ENCODE results near the gene CSNK1E. TPM values are rescaled to one million over a fixed set of nuclear protein-coding genes. Genes with fewer than 3 reads are reported as not detected.

The CSNK1E gene
- total RNA-seq, 1 experiment from 2014 or later: 129 TPM

DNA sequence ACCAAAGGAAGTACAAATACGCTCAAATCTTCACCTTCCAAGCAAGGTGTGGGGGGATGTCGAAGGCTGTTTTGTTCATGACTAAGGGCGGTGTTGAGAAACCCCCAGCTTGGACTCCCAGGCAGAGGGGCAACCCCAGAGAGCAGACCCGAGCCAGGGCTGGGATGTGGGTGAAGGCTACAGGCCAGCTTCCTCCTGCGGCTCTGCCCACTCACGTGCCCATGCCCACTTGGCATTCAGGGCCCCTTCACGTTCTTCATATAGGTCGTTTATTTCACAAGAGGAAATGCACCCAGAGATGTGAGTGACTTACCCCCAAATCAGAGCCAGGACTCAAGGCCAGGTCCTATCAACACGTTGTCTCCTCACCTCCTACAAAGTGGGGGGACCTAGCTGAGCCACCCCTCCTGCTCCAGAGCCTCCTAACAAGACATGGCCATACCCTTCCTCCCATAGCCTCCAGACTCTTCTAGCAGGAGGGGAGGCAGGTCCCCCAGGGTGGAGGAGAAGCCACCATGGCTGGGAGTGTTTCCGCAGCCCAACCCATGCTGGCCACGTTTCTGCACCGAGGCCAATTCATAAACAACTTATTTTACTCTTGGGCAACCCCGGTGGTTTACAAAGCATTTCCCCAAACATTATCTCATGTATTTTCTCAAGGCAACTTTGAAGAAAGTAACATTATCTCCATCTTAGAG is 66.4 kb downstream of the CSNK1E start:
- Histone ChIP-seq H3K4me3 (ENCODE audit: low read depth, low read length) (no peak overlapping the region), H3K4me1 (no peaks in the 10 kb centered on the region), H3K27me3 (replicated peaks; ENCODE audit: control insufficient read depth, insufficient read depth, low read length) (no peaks in the 10 kb centered on the region), H3K36me3 (ENCODE audit: control insufficient read depth, insufficient read depth, low read length) (no peaks in the 10 kb centered on the region), H3K9me3 (no peaks in the 10 kb centered on the region)
- H3K27ac Mint-ChIP-seq (ENCODE audit: unreplicated experiment): no peak overlapping the region
- DNase-seq: no peak
- POLR2A ChIA-PET: no interaction called here
- intact Hi-C loops (cut with micrococcal nuclease; ENCODE audit: unreplicated experiment): no loop called here
- CTCF ChIA-PET: interaction anchor here (0.8 kb wide), 1 partner anchor 8 kb away, joined by 3 read pairs; no protein-coding TSS in a partner anchor
- BruUV-seq (replicated peaks): no TSS peak
- H3K4me1 Mint-ChIP-seq (ENCODE audit: low read depth, unreplicated experiment): no peaks in the 10 kb centered on the region
- no peaks in the 10 kb centered on the region for H3K36me3 Mint-ChIP-seq (ENCODE audit: insufficient read depth, unreplicated experiment)
- TF ChIP-seq, protein P1, sequence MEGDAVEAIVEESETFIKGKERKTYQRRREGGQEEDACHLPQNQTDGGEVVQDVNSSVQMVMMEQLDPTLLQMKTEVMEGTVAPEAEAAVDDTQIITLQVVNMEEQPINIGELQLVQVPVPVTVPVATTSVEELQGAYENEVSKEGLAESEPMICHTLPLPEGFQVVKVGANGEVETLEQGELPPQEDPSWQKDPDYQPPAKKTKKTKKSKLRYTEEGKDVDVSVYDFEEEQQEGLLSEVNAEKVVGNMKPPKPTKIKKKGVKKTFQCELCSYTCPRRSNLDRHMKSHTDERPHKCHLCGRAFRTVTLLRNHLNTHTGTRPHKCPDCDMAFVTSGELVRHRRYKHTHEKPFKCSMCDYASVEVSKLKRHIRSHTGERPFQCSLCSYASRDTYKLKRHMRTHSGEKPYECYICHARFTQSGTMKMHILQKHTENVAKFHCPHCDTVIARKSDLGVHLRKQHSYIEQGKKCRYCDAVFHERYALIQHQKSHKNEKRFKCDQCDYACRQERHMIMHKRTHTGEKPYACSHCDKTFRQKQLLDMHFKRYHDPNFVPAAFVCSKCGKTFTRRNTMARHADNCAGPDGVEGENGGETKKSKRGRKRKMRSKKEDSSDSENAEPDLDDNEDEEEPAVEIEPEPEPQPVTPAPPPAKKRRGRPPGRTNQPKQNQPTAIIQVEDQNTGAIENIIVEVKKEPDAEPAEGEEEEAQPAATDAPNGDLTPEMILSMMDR (IDR thresholded peaks at IDR 0.05; ENCODE audit: insufficient read depth in 1 of 2, low read depth in 1 of 2, low read length in 1 of 2, severe bottlenecking in 1 of 2, unreplicated experiment in 1 of 2): no peak
- no peaks in the 10 kb centered on the region for H3K9me3 Mint-ChIP-seq (ENCODE audit: unreplicated experiment)
- H3K27me3 Mint-ChIP-seq (ENCODE audit: insufficient read depth, unreplicated experiment): no peaks in the 10 kb centered on the region
- H3K4me3 Mint-ChIP-seq (ENCODE audit: unreplicated experiment): no peak overlapping the region

DNA sequence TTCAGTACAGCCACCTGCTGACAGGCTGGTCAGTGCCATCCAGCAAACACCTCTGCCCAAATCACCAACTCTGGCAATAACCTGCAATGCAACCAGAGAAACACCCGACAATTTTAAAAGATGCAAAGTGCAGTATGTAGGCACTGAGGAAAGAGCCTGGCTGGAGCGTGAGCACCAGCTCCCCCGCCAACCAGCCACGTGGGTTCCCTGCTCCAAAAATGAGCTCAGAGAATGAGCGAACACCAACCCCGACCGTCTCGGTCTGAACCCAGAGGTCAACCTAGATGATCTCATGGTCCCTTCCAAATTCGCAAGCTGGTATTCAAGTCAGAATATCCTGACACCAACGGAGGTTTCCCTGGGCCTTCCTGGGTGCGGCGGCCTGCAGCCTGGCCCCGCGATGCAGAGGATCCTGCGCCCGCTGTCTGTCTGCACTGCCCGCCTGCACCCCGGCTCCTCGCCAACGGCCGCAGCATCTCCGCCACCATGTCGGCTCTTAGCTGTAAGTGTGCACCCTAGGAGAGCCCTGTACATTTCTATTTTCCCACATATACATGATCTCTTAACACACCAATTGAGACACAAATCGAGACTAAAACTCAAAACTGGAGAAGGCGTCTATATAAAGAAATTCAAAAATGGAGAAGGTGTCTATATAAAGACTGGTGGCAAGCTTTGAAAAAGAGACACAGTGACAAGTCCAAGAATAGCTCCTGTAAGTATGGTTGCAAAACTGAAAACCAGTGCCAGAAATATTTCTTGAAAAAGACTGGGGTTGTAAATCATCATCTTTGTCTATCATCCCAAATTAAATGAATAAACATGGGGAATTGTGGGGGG is 67.2 kb downstream of the CSNK1E start:
- POLR2A ChIA-PET: no interaction called here
- CTCF ChIA-PET: interaction anchor here (0.8 kb wide), 1 partner anchor 9 kb away, joined by 3 read pairs; no protein-coding TSS in a partner anchor
- Mint-ChIP-seq H3K27ac (ENCODE audit: unreplicated experiment) (no peak overlapping the region), H3K4me3 (ENCODE audit: unreplicated experiment) (no peak overlapping the region), H3K27me3 (ENCODE audit: insufficient read depth, unreplicated experiment) (no peaks in the 10 kb centered on the region), H3K9me3 (ENCODE audit: unreplicated experiment) (no peaks in the 10 kb centered on the region), H3K4me1 (ENCODE audit: low read depth, unreplicated experiment) (no peaks in the 10 kb centered on the region), H3K36me3 (ENCODE audit: insufficient read depth, unreplicated experiment) (no peaks in the 10 kb centered on the region)
- DNase-seq: no peak
- Histone ChIP-seq H3K4me1 (no peaks in the 10 kb centered on the region), H3K9me3 (no peaks in the 10 kb centered on the region), H3K36me3 (ENCODE audit: control insufficient read depth, insufficient read depth, low read length) (no peaks in the 10 kb centered on the region), H3K4me3 (ENCODE audit: low read depth, low read length) (no peak overlapping the region), H3K27me3 (replicated peaks; ENCODE audit: control insufficient read depth, insufficient read depth, low read length) (no peaks in the 10 kb centered on the region)
- TF ChIP-seq, protein P1 (IDR thresholded peaks at IDR 0.05; ENCODE audit: insufficient read depth in 1 of 2, low read depth in 1 of 2, low read length in 1 of 2, severe bottlenecking in 1 of 2, unreplicated experiment in 1 of 2): no peak
- intact Hi-C loops (cut with micrococcal nuclease; ENCODE audit: unreplicated experiment): no loop called here
- BruUV-seq (replicated peaks): no TSS peak

DNA sequence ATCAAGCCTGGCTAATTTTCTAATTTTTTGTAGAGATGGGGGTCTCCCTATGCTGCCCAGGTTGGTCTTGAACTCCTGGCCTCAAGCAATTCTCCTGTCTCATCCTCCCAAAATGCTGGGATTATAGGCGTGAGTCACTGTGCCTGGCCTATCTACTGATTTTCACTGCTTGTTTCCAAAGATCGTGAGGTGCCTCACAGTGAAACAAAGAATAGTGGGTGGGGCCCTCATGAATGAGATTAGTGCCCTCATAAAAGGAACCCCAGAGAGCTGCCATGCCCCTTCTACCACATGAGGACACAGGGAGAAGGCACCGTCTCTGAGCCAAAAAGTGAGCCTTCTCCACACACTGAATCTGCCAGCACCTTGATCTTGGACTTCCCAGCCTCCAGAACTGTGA is 67.9 kb downstream of the CSNK1E start:
- ChIA-PET POLR2A (no interaction called here), CTCF (no interaction called here)
- no TSS peak for BruUV-seq (replicated peaks)
- H3K4me1 ChIP-seq: no peaks in the 10 kb centered on the region
- intact Hi-C loops (cut with micrococcal nuclease; ENCODE audit: unreplicated experiment): no loop called here
- no peaks in the 10 kb centered on the region for H3K9me3 ChIP-seq
- Mint-ChIP-seq H3K27ac (ENCODE audit: unreplicated experiment) (no peak overlapping the region), H3K36me3 (ENCODE audit: insufficient read depth, unreplicated experiment) (peaks cover 2% of the 10 kb centered on the region), H3K4me3 (ENCODE audit: unreplicated experiment) (no peak overlapping the region), H3K9me3 (ENCODE audit: unreplicated experiment) (no peaks in the 10 kb centered on the region), H3K27me3 (ENCODE audit: insufficient read depth, unreplicated experiment) (no peaks in the 10 kb centered on the region), H3K4me1 (ENCODE audit: low read depth, unreplicated experiment) (no peaks in the 10 kb centered on the region)
- H3K4me3 ChIP-seq (ENCODE audit: low read depth, low read length): no peak overlapping the region
- H3K36me3 ChIP-seq (ENCODE audit: control insufficient read depth, insufficient read depth, low read length): no peaks in the 10 kb centered on the region
- TF ChIP-seq, protein P1 (IDR thresholded peaks at IDR 0.05; ENCODE audit: insufficient read depth in 1 of 2, low read depth in 1 of 2, low read length in 1 of 2, severe bottlenecking in 1 of 2, unreplicated experiment in 1 of 2): no peak
- H3K27me3 ChIP-seq (replicated peaks; ENCODE audit: control insufficient read depth, insufficient read depth, low read length): no peaks in the 10 kb centered on the region
- no peak for DNase-seq

Measured in Caco-2 (cell line).